B cell (primary cell): Measurements from ENCODE around the gene MAN2B2. TPM values are rescaled to one million over a fixed set of nuclear protein-coding genes. Genes with fewer than 3 reads are reported as not detected.
"Not testable (repeated sequence)": the region's sequence is repeated elsewhere in the genome, so short reads cannot be mapped to it uniquely, and the experiment has no call there.

Experiments
- ATAC-seq: fragments of 200-7000 bp; cut with Tn5 transposase; one replicate; pipeline ENCODE4 v1.10.0; 2021; ENCODE audit warnings: low read depth, mild to moderate bottlenecking, moderate number of reproducible peaks, moderate library complexity
- CTCF ChIA-PET: fragments of 350-600 bp; sonication (Branson Sonifier 250); formaldehyde crosslinking; loops from one replicate; lab custom pipeline; 2021; ENCODE audit warnings: antibody characterized with exemption, inconsistent platforms; lab: Charles Lee
- POLR2A ChIA-PET: fragments of 350-600 bp; sonication (Branson Sonifier 250); formaldehyde crosslinking; loops from one replicate; lab custom pipeline; 2021; ENCODE audit warnings: antibody characterized with exemption; lab: Charles Lee
- DNase-seq: peaks from one replicate; pipeline ENCODE4 v3.0.0; 2013
- H2AFZ ChIP-seq: 2 replicates; pipeline ENCODE4 v1.6.1; 2012; ENCODE audit warnings: mild to moderate bottlenecking, low read depth, low read length; ENCODE audit not compliant: insufficient read depth, poor library complexity, severe bottlenecking
- H3K27ac ChIP-seq, 2 donors: 1 replicate in 1 of 2; 2 replicates in 1 of 2; pipeline ENCODE4 v1.5.1; 2012 to 2013; ENCODE audit warnings: low read length in 2 of 2, mild to moderate bottlenecking in 2 of 2, moderate library complexity in 1 of 2
- H3K27me3 ChIP-seq, 4 experiments: fragments of 200-600 bp in 1 of 4; sonication (generic) in 1 of 4; replicated peaks in 1 of 4; 1 replicate in 2 of 4; 2 replicates in 2 of 4; pipeline versions ENCODE4 v1.6.1 to v1.7.0; 2013 to 2016; ENCODE audit warnings: low read length in 3 of 4, mild to moderate bottlenecking in 2 of 4, mixed read lengths in 1 of 4, moderate library complexity in 1 of 4; ENCODE audit not compliant: insufficient read depth in 4 of 4, control insufficient read depth in 3 of 4; ENCODE audit errors: control extremely low read depth in 1 of 4
- H3K36me3 ChIP-seq, 2 experiments: replicated peaks in 1 of 2; 1 replicate in 1 of 2; 2 replicates in 1 of 2; pipeline versions ENCODE4 v1.6.1 to v1.7.1; 2013; ENCODE audit warnings: low read length in 1 of 2; ENCODE audit not compliant: insufficient read depth in 2 of 2, control insufficient read depth in 1 of 2; ENCODE audit errors: control extremely low read depth in 1 of 2, extremely low read depth in 1 of 2
- H3K4me1 ChIP-seq, 2 donors: fragments of 200-600 bp in 1 of 2; sonication (generic) in 1 of 2; 1 replicate in 1 of 2; 2 replicates in 1 of 2; pipeline versions ENCODE4 v1.5.1 to v1.6.1; 2013 to 2017; ENCODE audit warnings: low read length in 2 of 2; ENCODE audit not compliant: control insufficient read depth in 2 of 2, insufficient read depth in 2 of 2
- H3K4me2 ChIP-seq: replicated peaks from 2 replicates; pipeline ENCODE3; 2012; ENCODE audit warnings: mild to moderate bottlenecking, low read depth, low read length; ENCODE audit not compliant: poor library complexity, severe bottlenecking
- H3K4me3 ChIP-seq, 5 experiments: fragments of 200-600 bp in 1 of 5; sonication (generic) in 1 of 5; 1 replicate in 3 of 5; 2 replicates in 2 of 5; pipeline versions ENCODE4 v1.5.1 to v1.7.0; 2011 to 2016; ENCODE audit warnings: low read length in 4 of 5, mild to moderate bottlenecking in 4 of 5, low read depth in 2 of 5, control low read depth in 1 of 5, moderate library complexity in 1 of 5; ENCODE audit not compliant: insufficient read depth in 1 of 5; ENCODE audit errors: control extremely low read depth in 1 of 5, extremely low read depth in 1 of 5
- H3K79me2 ChIP-seq: fragments of 200-600 bp; sonication (generic); one replicate; pipeline ENCODE4 v1.6.0; 2016; ENCODE audit warnings: low read length; ENCODE audit not compliant: control insufficient read depth, insufficient read depth
- H3K9ac ChIP-seq: fragments of 200-600 bp; sonication (generic); 2 replicates; pipeline ENCODE4 v1.6.1; 2017; ENCODE audit warnings: mild to moderate bottlenecking, low read length, moderate library complexity
- H3K9me3 ChIP-seq, 3 donors: one replicate each; pipeline versions ENCODE4 v1.6.1 to v1.7.1; 2013; ENCODE audit warnings: low read length in 2 of 3; ENCODE audit not compliant: control insufficient read depth in 2 of 3, insufficient read depth in 1 of 3; ENCODE audit errors: control extremely low read depth in 1 of 3
- H4K20me1 ChIP-seq: 2 replicates; pipeline ENCODE4 v1.6.0; 2012; ENCODE audit warnings: mild to moderate bottlenecking, low read length; ENCODE audit not compliant: insufficient read depth, control insufficient read depth, poor library complexity, severe bottlenecking
- H3K27ac Mint-ChIP-seq: one replicate; pipeline ENCODE4 v1.8.0; 2021; ENCODE audit warnings: mixed read lengths
- H3K27me3 Mint-ChIP-seq: one replicate; pipeline ENCODE4 v1.8.0; 2021; ENCODE audit warnings: mixed read lengths
- H3K4me1 Mint-ChIP-seq: one replicate; pipeline ENCODE4 v1.8.0; 2021; ENCODE audit warnings: mixed read lengths
- H3K4me3 Mint-ChIP-seq: one replicate; pipeline ENCODE4 v1.8.0; 2021; ENCODE audit warnings: mixed read lengths
- H3K9me3 Mint-ChIP-seq: one replicate; pipeline ENCODE4 v1.8.0; 2022; ENCODE audit warnings: mixed read lengths; ENCODE audit not compliant: insufficient read depth
- EZH2 ChIP-seq: IDR thresholded peaks from 2 replicates; pipeline ENCODE4 v1.6.1; 2012; ENCODE audit warnings: borderline replicate concordance, low read depth, mild to moderate bottlenecking, moderate library complexity, low read length; ENCODE audit not compliant: insufficient read depth, poor library complexity, severe bottlenecking
- WGBS: methylation state at CpG from one replicate; pipeline ENCODE4 v1.1.5; 2013; ENCODE audit warnings: missing lambda C conversion rate; ENCODE audit not compliant: insufficient coverage; 5-methylcytosine and 5-hydroxymethylcytosine counted together
- intact Hi-C: fragments of 100-400 bp; cut with micrococcal nuclease; formaldehyde crosslinking; loops from one replicate; pipeline ENCODE4 v1.10.0; 2022
- polyA plus RNA-seq: library from polyadenylated mRNA; depleted of rRNA; stranded (reverse); fragments of >200 nt; gene quantifications from 2 replicates; pipeline ENCODE4 v1.2.3, GENCODE V29; 2012
- total RNA-seq, 2 donors: library from RNA; stranded (reverse); fragments of 120-200 nt in 1 of 2; gene quantifications; 1 replicate in 1 of 2; 2 replicates in 1 of 2; pipeline versions ENCODE4 v1.2.3 to v1.2.4, GENCODE V29; 2013 to 2022
- TF ChIP-seq, protein P1 (sequence below): fragments of 200-600 bp; IDR thresholded peaks from one replicate; pipeline ENCODE4 v1.8.0; 2022; ENCODE audit warnings: antibody characterized with exemption, mild to moderate bottlenecking

MAN2B2 gene
- total and polyA plus RNA-seq, 2 donors (not counting 1 experiment from before 2014, with no cell fraction given), result 35.0 to 37.0 TPM

DNA sequence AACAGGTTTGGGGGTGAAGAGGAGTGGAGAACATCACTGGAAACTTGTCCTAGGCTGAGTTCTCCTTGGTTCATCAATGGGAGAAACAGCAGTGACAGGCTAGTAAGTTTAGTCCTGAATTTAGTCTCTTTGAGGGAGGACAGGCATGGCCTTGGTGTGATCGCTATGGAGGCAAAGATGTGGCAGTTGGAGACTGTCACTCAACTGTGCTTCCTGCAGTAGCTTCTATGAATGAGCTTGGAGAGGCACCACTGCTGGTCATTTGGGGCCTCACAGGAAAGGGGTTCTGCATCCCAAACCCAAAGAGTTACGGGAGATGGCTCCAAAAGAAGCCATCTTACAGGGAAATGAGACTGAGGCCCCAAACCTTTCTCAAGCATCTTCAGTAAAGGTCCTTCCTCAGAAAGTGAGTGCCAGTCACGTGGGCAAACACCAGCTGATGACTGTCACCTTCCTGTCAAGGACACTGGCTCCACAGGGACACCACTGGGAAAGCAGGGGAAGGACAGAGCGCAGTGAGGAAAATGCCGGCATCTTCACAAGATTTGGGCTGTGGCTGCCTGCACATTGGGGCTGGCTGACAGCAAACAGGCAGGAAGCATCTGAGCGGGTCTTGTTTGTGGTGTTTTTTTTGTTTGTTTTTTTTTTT lies 72.7 kb downstream of the MAN2B2 start:
- no peak overlapping the region for H3K27ac Mint-ChIP-seq
- peaks cover 7% of the 10 kb centered on the region for H3K4me1 Mint-ChIP-seq
- Histone ChIP-seq H3K27me3 (no peaks in the 10 kb centered on the region), H2AFZ (no peak overlapping the region), H3K9me3 (no peaks in the 10 kb centered on the region), H3K4me2 (no peak overlapping the region), H3K79me2 (peaks cover 53% of the 10 kb centered on the region), H3K9ac (no peak overlapping the region), H3K36me3 (peaks cover 0 to 8% of the 10 kb centered on the region in 2 experiments), H3K4me3 (no peak overlapping the region), H4K20me1 (no peaks in the 10 kb centered on the region), H3K27ac (no peak overlapping the region), H3K4me1 (peaks cover 3 to 6% of the 10 kb centered on the region in 2 donors)
- WGBS, result 71% methylated on average over 6 of the region's 6 CpGs
- POLR2A ChIA-PET, result no interaction called here
- ATAC-seq (no peak), DNase-seq (no peak)
- CTCF ChIA-PET, result no interaction called here
- intact Hi-C loops, result no loop called here
- TF ChIP-seq EZH2, result no peak
- TF ChIP-seq, protein P1, sequence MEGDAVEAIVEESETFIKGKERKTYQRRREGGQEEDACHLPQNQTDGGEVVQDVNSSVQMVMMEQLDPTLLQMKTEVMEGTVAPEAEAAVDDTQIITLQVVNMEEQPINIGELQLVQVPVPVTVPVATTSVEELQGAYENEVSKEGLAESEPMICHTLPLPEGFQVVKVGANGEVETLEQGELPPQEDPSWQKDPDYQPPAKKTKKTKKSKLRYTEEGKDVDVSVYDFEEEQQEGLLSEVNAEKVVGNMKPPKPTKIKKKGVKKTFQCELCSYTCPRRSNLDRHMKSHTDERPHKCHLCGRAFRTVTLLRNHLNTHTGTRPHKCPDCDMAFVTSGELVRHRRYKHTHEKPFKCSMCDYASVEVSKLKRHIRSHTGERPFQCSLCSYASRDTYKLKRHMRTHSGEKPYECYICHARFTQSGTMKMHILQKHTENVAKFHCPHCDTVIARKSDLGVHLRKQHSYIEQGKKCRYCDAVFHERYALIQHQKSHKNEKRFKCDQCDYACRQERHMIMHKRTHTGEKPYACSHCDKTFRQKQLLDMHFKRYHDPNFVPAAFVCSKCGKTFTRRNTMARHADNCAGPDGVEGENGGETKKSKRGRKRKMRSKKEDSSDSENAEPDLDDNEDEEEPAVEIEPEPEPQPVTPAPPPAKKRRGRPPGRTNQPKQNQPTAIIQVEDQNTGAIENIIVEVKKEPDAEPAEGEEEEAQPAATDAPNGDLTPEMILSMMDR, result no peak
- H3K27me3 Mint-ChIP-seq, result no peaks in the 10 kb centered on the region
- no peak overlapping the region for H3K4me3 Mint-ChIP-seq
- H3K9me3 Mint-ChIP-seq, result no peaks in the 10 kb centered on the region

DNA sequence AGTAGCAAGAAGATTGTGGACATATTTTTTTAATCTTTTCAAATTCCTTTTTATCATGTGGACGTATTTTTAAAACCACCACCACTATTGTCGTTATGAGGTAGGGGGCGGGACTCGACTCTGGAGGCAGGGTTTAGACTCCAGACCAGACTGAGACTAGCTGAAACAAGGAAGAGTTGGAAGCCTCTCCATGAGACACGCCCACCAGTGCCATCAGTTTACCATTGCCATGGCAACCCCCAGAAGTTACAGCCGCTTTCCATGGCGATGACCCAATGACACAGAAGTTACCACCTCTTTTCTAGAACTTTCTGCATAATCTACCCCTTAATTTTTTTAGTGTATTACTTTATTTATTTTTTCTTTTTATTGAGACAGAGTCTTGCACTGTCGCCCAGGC lies 74.2 kb downstream of the MAN2B2 start:
- no peak overlapping the region for H3K4me3 Mint-ChIP-seq
- H3K27ac Mint-ChIP-seq, result no peak overlapping the region
- Histone ChIP-seq H3K79me2 (peaks cover 38% of the 10 kb centered on the region), H3K36me3 (no peaks in the 10 kb centered on the region), H3K4me3 (no peak overlapping the region), H2AFZ (no peak overlapping the region), H3K27me3 (no peaks in the 10 kb centered on the region), H3K9me3 (peaks cover 0 to 1% (median 0%) of the 10 kb centered on the region in 3 donors), H3K9ac (no peak overlapping the region), H3K4me1 (no peaks in the 10 kb centered on the region), H3K27ac (no peak overlapping the region), H4K20me1 (no peaks in the 10 kb centered on the region), H3K4me2 (no peak overlapping the region)
- H3K4me1 Mint-ChIP-seq, result no peaks in the 10 kb centered on the region
- ChIA-PET POLR2A (no interaction called here), CTCF (no interaction called here)
- WGBS, result 100% methylated on average over 7 of the region's 8 CpGs
- no peaks in the 10 kb centered on the region for H3K9me3 Mint-ChIP-seq
- TF ChIP-seq, protein P1, result no peak
- no peak for TF ChIP-seq EZH2
- H3K27me3 Mint-ChIP-seq, result no peaks in the 10 kb centered on the region
- ATAC-seq (no peak), DNase-seq (no peak)
- intact Hi-C loops, result no loop called here

DNA sequence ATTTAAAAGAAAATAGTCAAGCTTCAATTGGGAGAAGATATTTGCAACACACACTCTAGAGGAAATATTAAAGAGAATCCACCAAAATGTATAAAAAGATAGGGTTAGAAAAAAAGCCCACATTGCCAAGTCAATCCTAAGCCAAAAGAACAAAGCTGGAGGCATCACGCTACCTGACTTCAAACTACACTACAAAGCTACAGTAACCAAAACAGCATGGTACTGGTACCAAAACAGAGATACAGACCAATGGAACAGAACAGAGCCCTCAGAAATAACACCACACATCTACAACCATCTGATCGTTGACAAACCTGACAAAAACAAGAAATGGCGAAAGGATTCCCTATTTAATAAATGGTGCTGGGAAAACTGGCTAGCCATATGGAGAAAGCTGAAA lies 79.2 kb downstream of the MAN2B2 start:
- H3K4me1 ChIP-seq, H2AFZ ChIP-seq, H3K9me3 Mint-ChIP-seq, H3K4me3 Mint-ChIP-seq, H3K4me1 Mint-ChIP-seq, H3K79me2 ChIP-seq, DNase-seq, H3K4me2 ChIP-seq, H3K9me3 ChIP-seq, H3K4me3 ChIP-seq, H3K27me3 Mint-ChIP-seq, POLR2A ChIA-PET, H4K20me1 ChIP-seq, H3K27ac Mint-ChIP-seq, ATAC-seq, H3K27me3 ChIP-seq, intact Hi-C loops, H3K36me3 ChIP-seq, H3K27ac ChIP-seq, H3K9ac ChIP-seq: not testable (repeated sequence)
- CTCF ChIA-PET, result interaction anchor here (0.8 kb wide), 1 partner anchor 128 kb away, joined by 3 read pairs; no protein-coding TSS in a partner anchor
- WGBS, result no CpG with 5 or more reads among the region's 3 CpGs
